Mucosa of descending colon (tissue), 3 donors: ENCODE data around the gene NCR2. TPM values are rescaled to one million over a fixed set of nuclear protein-coding genes. Genes with fewer than 3 reads are reported as not detected.

Source experiments
- ATAC-seq: fragments of 200-7000 bp; cut with Tn5 transposase; one replicate; pipeline ENCODE4 v1.9.1; 2020; ENCODE audit warnings: mild to moderate bottlenecking, moderate library complexity
- DNase-seq, 3 donors: peaks; one replicate each; pipeline ENCODE4 v3.0.0-alpha.2; 2020
- H3K36me3 ChIP-seq: fragments of 200-600 bp; one replicate; pipeline ENCODE4 v1.8.0; 2021; ENCODE audit warnings: low read depth, mild to moderate bottlenecking
- H3K4me1 ChIP-seq: fragments of 200-600 bp; one replicate; pipeline ENCODE4 v1.8.0; 2021; ENCODE audit warnings: low read depth, mild to moderate bottlenecking
- H3K4me3 ChIP-seq: fragments of 200-600 bp; one replicate; pipeline ENCODE4 v1.8.0; 2021; ENCODE audit warnings: mild to moderate bottlenecking
- H3K9me3 ChIP-seq: fragments of 200-600 bp; one replicate; pipeline ENCODE4 v1.8.0; 2021; ENCODE audit warnings: mild to moderate bottlenecking
- intact Hi-C, 2 donors: fragments of 100-400 bp; cut with DNase I in 1 of 2; cut with micrococcal nuclease in 1 of 2; formaldehyde crosslinking; loops; one replicate each; pipeline versions ENCODE4 v1.11.0 to v1.11.1; 2022; cut with DNase I, micrococcal nuclease
- total RNA-seq, 3 donors: library from RNA; stranded (reverse); fragmentation: NEBNext Ultra II Directional in 2 of 3; extraction: Animal tissue kit (Norgen Biotek cat#: 25700) in 2 of 3; gene quantifications; one replicate each; pipeline versions ENCODE4 v1.2.1 to v1.2.4, GENCODE V29; 2021 to 2023
- TF ChIP-seq, protein P1 (sequence below): fragments of 200-600 bp; IDR thresholded peaks from one replicate; pipeline ENCODE4 v1.8.0; 2022; ENCODE audit warnings: antibody characterized with exemption, mild to moderate bottlenecking
- donor health status: DM: no; HTN: no; CAD: no; lungs with moderate emphysema.
- donor health status: DM: no; HTN: no; CAD: no.
- donor health status: DM: no; HTN: yes; CAD: no.

The NCR2 gene
- total RNA-seq, 3 donors from 2014 or later: 0.25 TPM; not detected in 2

DNA sequence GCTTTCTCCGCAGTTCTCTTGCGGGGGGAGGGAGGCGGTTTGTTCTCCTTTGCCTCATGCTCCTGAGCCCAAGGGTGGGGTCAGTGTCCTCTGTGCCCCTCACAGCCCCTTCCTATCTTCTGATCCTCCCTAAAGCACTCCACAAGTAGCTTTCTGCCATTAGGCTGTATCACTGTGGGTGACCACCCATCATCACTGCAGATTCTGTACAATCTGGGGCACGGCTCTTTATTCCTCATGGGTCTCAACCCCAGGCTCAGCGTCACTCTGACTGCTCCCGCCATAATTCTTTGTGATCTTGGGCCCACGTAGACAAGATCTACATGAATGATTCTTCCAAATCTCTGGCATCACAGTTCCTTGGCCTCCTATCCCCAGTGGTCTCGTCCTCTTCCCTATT lies 10.5 kb downstream of the NCR2 start:
- Histone ChIP-seq H3K4me1 (no peaks in the 10 kb centered on the region), H3K4me3 (no peak overlapping the region), H3K36me3 (no peaks in the 10 kb centered on the region), H3K9me3 (peaks cover 4% of the 10 kb centered on the region)
- TF ChIP-seq, protein P1, sequence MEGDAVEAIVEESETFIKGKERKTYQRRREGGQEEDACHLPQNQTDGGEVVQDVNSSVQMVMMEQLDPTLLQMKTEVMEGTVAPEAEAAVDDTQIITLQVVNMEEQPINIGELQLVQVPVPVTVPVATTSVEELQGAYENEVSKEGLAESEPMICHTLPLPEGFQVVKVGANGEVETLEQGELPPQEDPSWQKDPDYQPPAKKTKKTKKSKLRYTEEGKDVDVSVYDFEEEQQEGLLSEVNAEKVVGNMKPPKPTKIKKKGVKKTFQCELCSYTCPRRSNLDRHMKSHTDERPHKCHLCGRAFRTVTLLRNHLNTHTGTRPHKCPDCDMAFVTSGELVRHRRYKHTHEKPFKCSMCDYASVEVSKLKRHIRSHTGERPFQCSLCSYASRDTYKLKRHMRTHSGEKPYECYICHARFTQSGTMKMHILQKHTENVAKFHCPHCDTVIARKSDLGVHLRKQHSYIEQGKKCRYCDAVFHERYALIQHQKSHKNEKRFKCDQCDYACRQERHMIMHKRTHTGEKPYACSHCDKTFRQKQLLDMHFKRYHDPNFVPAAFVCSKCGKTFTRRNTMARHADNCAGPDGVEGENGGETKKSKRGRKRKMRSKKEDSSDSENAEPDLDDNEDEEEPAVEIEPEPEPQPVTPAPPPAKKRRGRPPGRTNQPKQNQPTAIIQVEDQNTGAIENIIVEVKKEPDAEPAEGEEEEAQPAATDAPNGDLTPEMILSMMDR: no peak
- ATAC-seq (no peak), DNase-seq (no peak)
- intact Hi-C loops: no loop called here

DNA sequence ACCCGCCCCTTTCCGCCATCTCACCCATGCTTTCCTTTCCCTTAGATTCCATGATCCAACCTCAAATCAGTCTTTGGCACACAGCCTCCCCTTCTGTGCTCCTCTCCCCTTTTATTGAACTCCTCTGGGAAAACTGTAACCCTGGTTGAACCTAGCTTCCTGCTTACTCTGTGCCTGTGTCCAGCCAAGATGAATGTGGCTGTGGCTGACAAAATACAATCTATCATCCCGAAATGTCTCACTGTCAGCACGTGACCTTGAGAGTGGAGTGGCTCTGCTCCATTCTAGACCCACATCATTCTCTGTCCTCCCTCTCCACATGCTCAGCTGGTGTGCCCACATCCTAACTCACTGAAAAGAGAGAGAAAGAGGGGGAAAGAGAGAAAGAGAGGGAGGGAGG lies 11.0 kb downstream of the NCR2 start:
- peaks cover 4% of the 10 kb centered on the region for H3K9me3 ChIP-seq
- no peaks in the 10 kb centered on the region for H3K4me1 ChIP-seq
- TF ChIP-seq, protein P1: no peak
- ATAC-seq (no peak), DNase-seq (no peak)
- H3K36me3 ChIP-seq: no peaks in the 10 kb centered on the region
- H3K4me3 ChIP-seq: no peak overlapping the region
- intact Hi-C loops: no loop called here

DNA sequence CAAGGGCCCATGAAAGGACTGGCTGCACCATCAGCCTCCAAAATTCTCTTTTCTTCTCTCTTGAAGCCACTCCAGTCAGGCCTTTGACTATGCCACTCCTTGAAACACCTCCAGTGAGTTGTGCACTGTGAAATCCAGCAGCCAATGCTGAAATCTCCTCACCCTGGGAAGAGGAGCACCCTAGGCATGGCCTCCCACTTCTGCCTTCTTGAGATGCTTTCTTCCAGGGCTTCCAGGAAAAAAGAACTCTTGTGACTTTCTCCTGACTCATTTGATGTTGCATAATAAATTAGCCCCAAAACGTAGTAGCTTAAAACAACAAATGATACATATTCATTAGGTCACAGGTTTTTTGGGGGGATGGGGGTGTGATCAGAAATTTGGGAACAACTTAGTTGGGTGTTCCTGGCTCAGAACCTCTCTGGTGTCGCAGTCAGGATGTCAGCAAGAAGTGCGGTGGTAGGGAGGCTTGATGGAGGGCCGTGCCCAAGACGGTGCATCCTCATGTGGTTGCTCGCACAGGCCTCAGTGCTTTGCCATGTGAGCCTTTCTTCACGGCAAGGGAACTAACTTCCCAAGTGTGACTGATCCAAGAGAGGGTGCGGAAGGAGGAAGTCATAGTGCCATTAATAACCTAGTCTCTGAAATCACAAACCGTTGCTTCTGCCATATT lies 12.1 kb downstream of the NCR2 start:
- Histone ChIP-seq H3K9me3 (peaks cover 4% of the 10 kb centered on the region), H3K4me1 (no peaks in the 10 kb centered on the region), H3K36me3 (no peaks in the 10 kb centered on the region), H3K4me3 (no peak overlapping the region)
- no peak for DNase-seq
- intact Hi-C loops: no loop called here
- TF ChIP-seq, protein P1: no peak
- ATAC-seq: no peak

DNA sequence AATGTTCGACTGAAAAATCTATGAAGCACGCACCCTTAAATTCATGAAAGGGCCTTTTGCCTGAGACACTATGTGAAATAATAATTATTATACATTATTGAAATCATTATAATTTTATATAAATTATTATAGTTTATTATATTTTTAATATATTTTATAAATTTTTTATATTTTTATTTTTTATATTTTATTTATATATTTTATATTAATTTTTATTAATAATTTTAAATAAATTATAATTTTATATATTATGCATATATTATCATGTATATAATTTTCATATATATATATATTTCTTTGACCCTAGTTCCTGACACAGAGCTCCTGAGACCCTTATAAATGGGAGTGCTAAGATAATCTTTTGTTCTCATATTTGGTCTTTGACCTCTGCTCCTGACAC lies 13.5 kb downstream of the NCR2 start:
- Histone ChIP-seq H3K36me3 (no peaks in the 10 kb centered on the region), H3K9me3 (peaks cover 4% of the 10 kb centered on the region), H3K4me1 (no peaks in the 10 kb centered on the region), H3K4me3 (no peak overlapping the region)
- ATAC-seq: no peak
- no peak for DNase-seq
- intact Hi-C loops: no loop called here
- TF ChIP-seq, protein P1: no peak

DNA sequence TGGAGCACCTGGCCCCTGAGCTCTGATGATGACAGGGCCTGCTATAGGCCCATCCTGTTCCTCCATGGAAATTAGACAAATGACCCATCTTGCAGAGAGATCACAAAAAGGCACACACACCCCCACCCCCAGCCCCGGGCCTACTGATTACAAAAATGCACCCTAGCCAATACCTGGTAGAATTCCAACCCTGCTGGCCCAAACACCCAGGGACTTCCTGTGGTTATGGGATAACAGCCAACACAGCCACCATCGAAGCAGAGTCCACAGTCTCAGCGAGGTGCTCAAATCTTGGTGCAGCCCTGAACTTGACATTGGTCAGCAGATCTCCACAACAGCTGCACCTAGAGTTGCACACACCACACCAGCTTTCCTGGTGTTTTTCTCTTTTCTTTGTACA lies 17.0 kb downstream of the NCR2 start:
- no peak for ATAC-seq
- Histone ChIP-seq H3K4me1 (no peaks in the 10 kb centered on the region), H3K4me3 (no peak overlapping the region), H3K9me3 (peaks cover 4% of the 10 kb centered on the region), H3K36me3 (no peaks in the 10 kb centered on the region)
- TF ChIP-seq, protein P1: no peak
- DNase-seq: no peak
- intact Hi-C loops: no loop called here

DNA sequence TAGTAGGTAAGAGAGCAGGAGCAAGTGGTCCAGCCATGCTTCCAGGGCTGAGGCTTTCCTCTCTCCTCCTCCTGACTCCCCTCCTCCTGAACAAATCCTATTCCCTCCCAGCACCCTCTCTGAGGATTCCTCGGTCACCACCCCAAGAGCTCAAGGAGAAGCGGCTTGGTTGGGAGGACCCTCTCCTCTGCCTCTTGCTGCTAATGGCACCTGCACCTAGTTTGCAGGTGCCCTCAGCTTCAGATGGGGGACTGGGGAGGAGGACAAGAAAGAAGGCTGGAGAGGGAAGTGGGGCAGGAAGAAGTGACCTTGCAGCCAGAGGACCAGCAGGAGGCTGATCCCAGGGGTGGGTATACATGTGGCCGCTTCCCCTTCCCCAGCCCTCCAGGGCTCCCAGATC lies 17.5 kb downstream of the NCR2 start:
- Histone ChIP-seq H3K4me3 (no peak overlapping the region), H3K4me1 (no peaks in the 10 kb centered on the region), H3K36me3 (no peaks in the 10 kb centered on the region), H3K9me3 (peaks cover 4% of the 10 kb centered on the region)
- no peak for DNase-seq
- intact Hi-C loops: no loop called here
- TF ChIP-seq, protein P1: no peak
- ATAC-seq: no peak
